Activated CD8-positive, alpha-beta T cell treated with anti-CD3 and anti-CD28 coated beads for 36 hours (primary cell): ENCODE data around the gene HMX1. TPM values are rescaled to one million over a fixed set of nuclear protein-coding genes. Genes with fewer than 3 reads are reported as not detected.

Source experiments
- ATAC-seq: fragments of 200-7000 bp; cut with Tn5 transposase; one replicate; pipeline ENCODE4 v1.10.0; 2021; ENCODE audit warnings: mild to moderate bottlenecking, moderate library complexity
- CTCF ChIA-PET: fragments of 350-600 bp; sonication (Branson Sonifier 250); formaldehyde crosslinking; loops from one replicate; lab custom pipeline; 2021; ENCODE audit warnings: antibody characterized with exemption; lab: Charles Lee
- POLR2A ChIA-PET: fragments of 350-600 bp; sonication (Branson Sonifier 250); formaldehyde crosslinking; loops from one replicate; lab custom pipeline; 2021; ENCODE audit warnings: antibody characterized with exemption; lab: Charles Lee
- DNase-seq: peaks from one replicate; pipeline ENCODE4 v3.0.0-alpha.2; 2020
- H3K27ac Mint-ChIP-seq: one replicate; pipeline ENCODE4 v1.8.0; 2021; ENCODE audit warnings: mild to moderate bottlenecking, mixed read lengths
- H3K27me3 Mint-ChIP-seq: one replicate; pipeline ENCODE4 v1.8.0; 2021; ENCODE audit warnings: mixed read lengths
- H3K36me3 Mint-ChIP-seq: one replicate; pipeline ENCODE4 v1.8.0; 2021; ENCODE audit warnings: low read depth, mixed read lengths
- H3K4me1 Mint-ChIP-seq: one replicate; pipeline ENCODE4 v1.8.0; 2021; ENCODE audit warnings: low read depth, mixed read lengths
- H3K4me3 Mint-ChIP-seq: one replicate; pipeline ENCODE4 v1.8.0; 2021; ENCODE audit warnings: mild to moderate bottlenecking, moderate library complexity, mixed read lengths
- H3K9me3 Mint-ChIP-seq: one replicate; pipeline ENCODE4 v1.8.0; 2021; ENCODE audit warnings: mixed read lengths
- CTCF ChIP-seq: fragments of 200-600 bp; IDR thresholded peaks from one replicate; pipeline ENCODE4 v1.8.0; 2022; ENCODE audit warnings: antibody characterized with exemption, mild to moderate bottlenecking
- intact Hi-C: fragments of 100-400 bp; cut with micrococcal nuclease; formaldehyde crosslinking; loops from one replicate; pipeline ENCODE4 v1.10.0; 2022
- total RNA-seq, 2 experiments: library from RNA; stranded (reverse); gene quantifications; one replicate each; pipeline ENCODE4 v1.2.3, GENCODE V29; 2021

Gene HMX1
- total RNA-seq, 2 experiments from 2014 or later, result not detected

GRCh38 chr4:8848507-8849265 is 23.0 kb downstream of the HMX1 start:
- H3K36me3 Mint-ChIP-seq, result no peaks in the 10 kb centered on the region
- H3K9me3 Mint-ChIP-seq, result peaks cover 2% of the 10 kb centered on the region
- no peak for ATAC-seq
- POLR2A ChIA-PET, result no interaction called here
- no peak overlapping the region for H3K4me3 Mint-ChIP-seq
- H3K27ac Mint-ChIP-seq, result no peak overlapping the region
- CTCF ChIA-PET, result interaction anchor here (1.2 to 1.7 kb wide), 2 partner anchors 38 to 241 kb away, joined by 3 to 7 read pairs; no protein-coding TSS in a partner anchor
- H3K27me3 Mint-ChIP-seq, result peaks cover 9% of the 10 kb centered on the region
- intact Hi-C loops, result no loop called here
- TF ChIP-seq CTCF, result no peak
- DNase-seq, result no peak
- no peaks in the 10 kb centered on the region for H3K4me1 Mint-ChIP-seq

DNA sequence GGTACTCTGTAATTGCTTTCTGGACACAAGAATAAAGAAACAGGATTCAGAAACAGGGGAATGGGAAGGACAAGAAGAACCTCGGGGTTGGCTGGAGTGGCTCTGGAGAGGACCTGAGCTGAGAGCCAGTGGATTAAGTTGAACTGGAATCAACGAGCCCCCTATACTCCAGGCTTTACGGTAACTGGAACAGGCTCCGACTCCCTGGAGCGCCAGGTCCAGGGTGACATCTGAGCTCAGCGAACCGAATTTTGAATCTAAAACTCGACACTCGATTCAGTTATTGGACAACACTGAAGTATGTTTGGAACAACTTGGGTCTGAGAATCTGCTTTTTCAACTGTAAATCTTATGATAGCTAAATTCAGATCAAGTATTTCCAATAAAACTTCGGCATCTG is 23.9 kb downstream of the HMX1 start:
- TF ChIP-seq CTCF, result no peak
- Mint-ChIP-seq H3K9me3 (peaks cover 2% of the 10 kb centered on the region), H3K36me3 (no peaks in the 10 kb centered on the region), H3K27ac (no peak overlapping the region), H3K4me3 (no peak overlapping the region), H3K4me1 (no peaks in the 10 kb centered on the region), H3K27me3 (peaks cover 4% of the 10 kb centered on the region)
- CTCF ChIA-PET, result interaction anchor here (1.2 to 1.7 kb wide), 2 partner anchors 39 to 241 kb away, joined by 3 to 7 read pairs; no protein-coding TSS in a partner anchor
- POLR2A ChIA-PET, result no interaction called here
- DNase-seq (no peak), ATAC-seq (no peak)
- intact Hi-C loops, result no loop called here

DNA sequence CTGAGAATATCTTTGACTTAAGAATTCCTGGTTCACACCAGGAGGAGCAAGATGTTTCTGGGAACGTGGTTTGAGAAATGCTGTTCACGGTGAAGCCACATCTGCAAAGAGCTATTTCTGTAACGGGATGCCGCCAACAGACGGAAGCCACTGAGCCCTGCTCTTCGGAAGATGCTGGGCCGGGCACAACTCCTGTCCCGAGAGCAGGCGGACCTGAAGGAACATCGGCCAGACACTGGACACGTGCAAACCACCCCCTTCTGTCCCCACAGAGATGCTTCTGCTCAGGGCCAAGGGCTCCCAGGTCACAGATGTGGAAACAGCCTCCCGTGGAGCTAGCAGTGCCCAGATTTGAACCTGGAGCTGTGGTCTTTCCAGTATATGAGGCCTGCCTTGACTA is 24.3 kb downstream of the HMX1 start:
- CTCF ChIA-PET, result interaction anchor here (1.2 to 1.7 kb wide), 2 partner anchors 40 to 240 kb away, joined by 3 to 7 read pairs; no protein-coding TSS in a partner anchor
- no peak for DNase-seq
- no peak for ATAC-seq
- Mint-ChIP-seq H3K36me3 (no peaks in the 10 kb centered on the region), H3K27ac (no peak overlapping the region), H3K4me3 (no peak overlapping the region), H3K27me3 (peaks cover 4% of the 10 kb centered on the region), H3K4me1 (no peaks in the 10 kb centered on the region), H3K9me3 (peaks cover 2% of the 10 kb centered on the region)
- POLR2A ChIA-PET, result no interaction called here
- no peak for TF ChIP-seq CTCF
- intact Hi-C loops, result no loop called here

GRCh38 chr4:8846826-8847225 is 24.8 kb downstream of the HMX1 start:
- H3K27ac Mint-ChIP-seq, result no peak overlapping the region
- intact Hi-C loops, result no loop called here
- CTCF ChIA-PET, result interaction anchor here (1.4 to 1.7 kb wide), 2 partner anchors 40 to 154 kb away, joined by 3 to 7 read pairs; no protein-coding TSS in a partner anchor
- ATAC-seq, result no peak
- no peaks in the 10 kb centered on the region for H3K36me3 Mint-ChIP-seq
- POLR2A ChIA-PET, result no interaction called here
- H3K27me3 Mint-ChIP-seq, result peaks cover 4% of the 10 kb centered on the region
- no peak for TF ChIP-seq CTCF
- no peak overlapping the region for H3K4me3 Mint-ChIP-seq
- no peaks in the 10 kb centered on the region for H3K4me1 Mint-ChIP-seq
- DNase-seq, result no peak
- peaks cover 2% of the 10 kb centered on the region for H3K9me3 Mint-ChIP-seq

GRCh38 chr4:8846046-8846720 is 25.5 kb downstream of the HMX1 start:
- CTCF ChIA-PET, result interaction anchor here (1.4 kb wide), 1 partner anchor 155 kb away, joined by 3 read pairs; no protein-coding TSS in a partner anchor
- no peak for ATAC-seq
- H3K27me3 Mint-ChIP-seq, result peaks cover 4% of the 10 kb centered on the region
- no peaks in the 10 kb centered on the region for H3K36me3 Mint-ChIP-seq
- no peak overlapping the region for H3K4me3 Mint-ChIP-seq
- POLR2A ChIA-PET, result no interaction called here
- no peak for TF ChIP-seq CTCF
- peaks cover 2% of the 10 kb centered on the region for H3K9me3 Mint-ChIP-seq
- H3K4me1 Mint-ChIP-seq, result no peaks in the 10 kb centered on the region
- intact Hi-C loops, result no loop called here
- no peak for DNase-seq
- no peak overlapping the region for H3K27ac Mint-ChIP-seq
